8988T (cell line): ENCODE data around the gene PTGES.
"Not testable (repeated sequence)": the region's sequence is repeated elsewhere in the genome, so short reads cannot be mapped to it uniquely, and the experiment has no call there.

Source experiments
- DNase-seq: peaks from one replicate; pipeline ENCODE4 v3.0.0; 2011

Gene PTGES

DNA sequence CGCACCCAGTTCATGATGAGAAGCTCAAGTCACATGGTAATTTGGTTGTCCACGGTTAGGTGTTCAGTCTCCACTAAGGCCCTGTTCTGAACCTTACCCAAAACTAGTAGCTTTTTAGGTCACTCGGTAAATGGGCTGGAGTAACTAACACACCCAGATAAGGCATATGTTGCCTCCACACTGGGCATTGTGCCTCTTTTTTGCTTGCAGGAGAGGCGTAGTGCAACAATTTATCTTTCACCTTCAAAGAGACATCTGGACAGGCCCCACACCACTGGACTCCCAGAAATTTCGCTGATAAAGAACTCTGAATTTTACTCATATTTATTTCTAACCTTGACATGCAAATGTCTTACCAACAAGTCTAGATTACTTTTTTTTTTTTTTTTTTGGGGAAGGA lies 16.8 kb upstream of the PTGES start:
- DNase-seq = no peak

DNA sequence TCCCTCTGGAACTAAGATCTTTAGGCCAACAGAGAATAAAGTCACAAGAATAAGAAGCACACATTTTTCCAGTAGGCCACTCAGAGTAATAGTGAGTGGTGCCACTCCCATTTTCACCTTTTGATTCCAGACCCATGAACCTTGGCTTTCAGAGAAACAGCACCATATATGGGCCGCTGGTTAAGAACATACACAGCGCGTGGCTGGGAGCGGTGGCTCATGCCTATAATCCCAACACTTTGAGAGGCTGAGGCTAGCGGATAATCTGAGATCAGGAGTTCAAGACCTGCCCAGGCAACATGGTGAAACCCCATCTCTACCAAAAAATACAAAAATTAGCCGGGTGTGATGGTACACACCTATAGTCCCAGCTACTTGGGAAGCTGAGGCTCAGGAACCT lies 15.6 kb upstream of the PTGES start:
- DNase-seq = no peak

DNA sequence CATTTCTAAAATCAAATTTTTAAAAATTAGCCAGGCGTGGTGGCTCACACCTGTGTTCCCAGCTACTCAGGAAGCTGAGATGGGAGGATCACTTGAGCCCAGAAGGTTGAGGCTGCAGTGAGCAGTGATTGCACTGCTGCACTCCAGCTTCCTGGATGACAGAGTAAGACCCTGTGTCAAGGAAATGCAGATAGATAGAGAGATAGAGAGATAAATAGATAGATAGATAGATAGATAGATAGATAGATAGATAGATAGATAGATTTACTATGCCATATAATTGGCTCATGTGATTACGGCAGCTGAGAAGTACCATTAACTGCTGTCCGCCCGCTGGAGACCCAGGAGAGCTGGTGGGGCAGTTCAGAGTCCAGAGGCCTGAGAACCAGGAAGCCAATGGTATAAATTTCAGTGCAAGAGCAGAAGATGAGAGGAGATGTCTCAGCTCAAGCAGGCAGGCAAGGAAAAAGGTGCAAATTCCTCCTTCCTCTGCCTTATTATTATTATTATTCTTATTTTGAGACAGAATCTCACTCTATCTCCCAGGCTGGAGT lies 13.0 kb upstream of the PTGES start:
- no peak for DNase-seq

DNA sequence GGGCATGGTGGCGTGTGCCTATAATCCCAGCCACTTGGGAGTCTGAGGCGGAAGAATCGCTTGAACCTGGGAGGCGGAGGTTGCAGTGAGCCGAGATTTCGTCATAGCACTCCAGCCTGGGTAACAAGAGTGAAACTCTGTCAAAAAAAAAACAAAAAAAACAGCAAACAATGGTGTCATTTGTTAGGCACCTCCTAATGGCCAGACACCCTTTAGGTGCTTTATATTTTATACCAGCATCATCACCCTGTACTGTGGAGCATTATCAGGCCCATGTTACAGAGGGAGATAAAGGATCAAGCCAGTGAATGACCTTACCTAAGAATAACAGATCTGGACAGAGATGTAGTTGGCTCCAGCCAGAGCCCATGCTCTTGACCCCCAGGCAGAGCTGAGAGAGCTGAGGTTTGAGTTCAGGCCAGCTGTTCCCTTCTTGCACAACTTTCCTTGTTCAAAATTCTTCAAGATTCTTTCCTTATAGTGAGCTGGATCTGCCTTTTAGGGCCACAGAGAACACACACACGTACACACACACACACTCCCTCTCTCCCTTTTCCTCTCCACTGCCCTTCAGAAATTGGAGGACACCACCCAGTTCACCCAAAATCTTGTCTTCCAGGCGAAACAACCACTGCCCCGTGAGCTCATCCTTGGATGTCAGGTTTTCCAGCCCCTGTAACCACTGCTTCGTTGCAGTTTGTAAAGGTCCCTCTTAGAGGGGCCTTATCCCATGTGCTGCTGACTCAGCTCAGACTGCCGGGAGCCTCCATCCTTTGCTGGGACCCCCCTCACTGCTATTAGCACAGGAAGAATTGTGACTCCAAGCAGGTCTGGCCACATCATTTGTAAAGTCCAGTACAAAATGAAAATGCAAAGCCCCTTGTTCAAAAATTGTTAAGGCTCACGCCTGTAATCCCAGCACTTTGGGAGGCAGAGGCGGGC lies 10.4 kb upstream of the PTGES start:
- DNase-seq = no peak

DNA sequence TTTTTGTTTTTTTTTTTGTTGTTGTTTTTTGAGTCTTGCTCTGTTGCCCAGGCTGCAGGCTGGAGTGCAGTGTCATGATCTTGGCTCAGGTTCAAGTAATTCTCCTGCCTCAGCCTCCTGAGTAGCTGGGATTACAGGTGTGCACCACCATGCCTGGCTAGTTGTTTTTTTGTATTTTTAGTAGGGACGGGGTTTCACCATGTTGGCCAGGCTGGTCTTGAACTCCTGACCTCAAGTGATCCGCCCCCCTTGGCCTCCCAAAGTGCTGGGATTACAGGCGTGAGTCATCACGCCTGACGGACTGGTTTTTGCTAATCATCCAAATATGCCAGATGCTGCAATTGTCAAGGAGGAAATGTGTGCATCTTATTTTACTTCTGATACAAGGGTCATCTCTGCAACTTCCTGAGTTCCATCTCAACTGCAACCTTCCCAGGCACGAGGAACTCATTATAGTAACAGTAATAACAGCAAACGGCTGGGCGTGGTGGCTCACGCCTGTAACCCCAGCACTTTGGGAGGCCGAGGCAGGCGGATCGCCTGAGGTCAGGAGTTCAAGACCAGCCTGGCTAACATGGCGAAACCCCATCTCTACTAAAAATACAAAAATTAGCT lies 9.6 kb upstream of the PTGES start:
- not testable (repeated sequence) for DNase-seq

DNA sequence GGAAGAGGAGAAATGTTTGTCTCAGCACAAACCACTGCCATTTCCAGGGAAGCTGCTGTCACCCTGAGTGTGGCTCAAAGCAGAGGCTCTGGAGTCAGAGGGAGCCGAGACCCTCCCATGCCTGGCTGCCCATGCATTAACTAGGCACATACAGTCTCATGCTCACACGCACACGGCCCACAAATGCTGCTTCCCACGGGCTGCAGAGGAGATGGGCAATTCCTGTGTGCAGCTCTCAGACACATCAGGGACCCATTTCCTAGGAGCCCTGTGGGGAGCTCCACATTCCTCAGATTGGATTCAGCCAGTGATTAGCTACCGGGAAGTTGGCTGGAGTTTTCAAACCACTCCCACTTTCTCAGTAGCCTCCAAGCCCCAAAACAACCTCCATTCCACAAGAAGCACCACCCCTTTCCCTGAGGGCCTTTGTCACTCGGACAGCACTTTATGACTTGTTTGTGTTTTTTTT lies 9.1 kb upstream of the PTGES start:
- no peak for DNase-seq

DNA sequence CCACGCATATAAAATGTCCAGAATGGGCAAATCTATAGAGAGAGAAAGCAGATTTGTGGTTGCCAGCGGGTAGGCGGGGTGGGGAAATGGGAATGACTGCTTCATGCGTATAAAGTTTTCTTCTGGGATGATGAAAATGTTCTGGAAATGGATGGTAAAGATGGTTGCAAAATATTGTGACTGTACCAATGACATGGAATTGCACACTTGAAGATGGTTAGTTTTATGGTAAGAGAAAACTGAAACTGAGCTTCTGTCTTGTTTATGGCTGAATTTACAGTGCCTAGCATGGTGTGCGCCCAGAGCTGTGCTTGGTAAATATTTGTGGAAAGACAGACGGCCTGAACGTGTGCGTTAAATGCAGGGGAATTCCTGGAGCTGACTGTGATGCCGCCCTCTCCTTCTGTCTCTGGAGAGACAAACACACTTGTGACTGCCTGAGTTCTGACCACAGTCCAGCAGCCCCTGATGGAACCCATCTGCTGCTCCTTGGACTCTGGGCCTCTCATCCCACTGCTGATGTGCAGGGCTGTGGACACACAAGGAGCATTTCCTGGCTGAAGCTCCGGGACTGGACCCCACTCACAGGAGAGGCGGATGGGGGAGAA lies 8.6 kb upstream of the PTGES start:
- DNase-seq = no peak

DNA sequence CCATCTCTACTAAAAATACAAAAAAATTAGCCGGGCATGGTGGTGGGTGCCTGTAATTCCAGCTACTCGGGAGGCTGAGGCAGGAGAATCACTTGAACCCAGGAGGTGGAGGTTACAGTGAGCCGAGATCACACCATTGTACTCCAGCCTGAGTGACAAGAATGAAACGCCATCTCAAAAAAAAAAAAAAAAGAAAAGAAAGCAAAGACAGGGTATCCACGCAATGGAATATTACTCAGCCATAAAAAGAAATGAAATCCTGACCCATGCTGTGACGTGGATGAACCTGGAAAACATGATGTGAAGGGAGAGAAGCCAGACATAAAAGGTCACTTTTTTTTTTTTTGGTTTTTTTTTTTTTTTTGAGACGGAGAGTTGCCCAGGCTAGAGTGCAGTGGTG lies 7.9 kb upstream of the PTGES start:
- DNase-seq = not testable (repeated sequence)

DNA sequence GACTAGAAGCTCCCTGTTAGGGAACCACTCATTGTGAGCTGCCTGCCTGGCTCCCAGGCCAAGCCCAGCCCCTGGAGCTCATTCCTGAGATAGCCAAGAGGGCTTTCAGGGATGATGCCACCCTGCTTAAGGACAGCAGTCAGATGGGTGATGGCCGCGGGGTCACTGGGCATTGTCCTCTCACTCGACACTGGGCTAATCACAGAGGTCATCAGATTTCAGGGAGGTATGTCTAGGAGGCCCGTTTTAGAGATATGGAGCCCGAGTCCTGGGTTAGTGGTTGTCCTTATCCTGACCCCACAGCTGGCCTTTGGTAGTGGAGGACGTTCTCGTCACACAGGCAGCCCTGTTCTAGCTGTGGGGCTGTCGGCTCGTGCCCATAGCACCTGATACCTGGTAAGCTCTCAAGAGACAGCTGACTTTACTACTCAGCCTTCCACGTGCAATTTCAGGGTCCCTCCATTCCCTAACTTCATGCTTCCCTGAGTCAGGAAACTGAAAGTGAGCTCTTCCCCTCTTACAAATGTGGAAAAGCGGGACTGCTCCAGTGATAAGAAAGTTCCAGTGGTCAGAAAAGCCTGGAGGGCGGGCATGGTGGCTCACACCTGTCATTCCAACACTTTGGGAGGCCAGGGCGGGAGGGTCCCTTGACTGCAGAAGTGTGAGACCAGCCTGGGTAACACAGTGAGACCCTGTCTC lies 7.1 kb upstream of the PTGES start:
- no peak for DNase-seq

DNA sequence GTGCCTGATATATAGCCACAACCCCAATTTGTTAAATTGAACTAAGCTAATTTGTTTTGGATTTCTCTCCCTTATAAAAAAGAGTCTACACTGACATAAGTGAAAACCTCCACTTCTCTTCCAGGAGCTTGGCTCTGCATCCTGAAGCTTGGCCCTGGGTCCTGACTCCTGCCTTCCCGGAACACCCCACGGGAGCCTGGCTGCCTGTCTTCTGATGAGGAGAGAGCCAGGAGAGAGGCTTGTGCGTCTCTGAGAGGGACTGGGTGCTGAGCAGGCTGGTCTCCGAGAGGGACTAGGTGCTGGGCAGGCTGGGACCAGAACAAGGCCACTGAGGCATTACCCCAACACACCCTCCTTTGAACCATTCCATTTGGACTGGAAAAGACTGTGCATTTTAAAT lies 6.5 kb upstream of the PTGES start:
- no peak for DNase-seq

DNA sequence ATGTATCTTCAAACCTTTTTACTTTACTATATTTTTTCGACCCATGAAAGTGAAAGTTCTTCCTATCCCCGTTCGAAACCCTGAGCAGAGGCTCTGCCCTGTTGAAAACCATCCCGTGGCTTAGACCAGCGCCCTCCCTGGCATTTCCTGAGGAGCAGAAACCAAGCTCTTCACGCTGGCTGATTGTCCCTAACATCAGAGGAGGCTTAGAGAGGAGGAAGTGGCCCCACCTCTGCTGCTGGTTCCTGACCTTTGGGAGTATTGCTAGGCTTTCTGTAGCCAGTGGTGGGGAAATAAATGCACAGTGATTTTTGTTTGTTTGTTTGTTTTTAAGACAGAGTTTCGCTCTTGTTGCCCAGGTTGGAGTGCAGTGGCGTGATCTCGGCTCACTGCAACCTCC lies 4.2 kb upstream of the PTGES start:
- no peak for DNase-seq

DNA sequence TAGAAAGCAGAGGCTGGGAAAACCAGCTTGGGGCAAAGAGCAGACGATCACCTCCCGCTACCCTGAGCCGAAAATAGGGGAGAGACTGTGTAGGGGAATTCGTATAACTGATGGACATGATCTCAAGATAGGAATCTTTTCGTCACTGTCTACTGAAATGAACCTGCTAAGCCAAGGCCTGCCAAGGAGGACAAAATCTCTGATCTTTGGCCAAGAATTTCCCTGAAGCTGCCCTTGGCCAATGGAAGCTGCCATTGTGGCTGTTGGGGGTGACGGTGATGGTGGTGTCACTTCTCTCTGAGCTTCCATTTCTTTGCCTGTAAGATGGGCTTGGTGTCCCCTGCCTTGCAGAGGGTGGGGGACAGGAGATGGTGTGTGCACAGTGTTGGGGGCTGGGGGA lies 3.3 kb upstream of the PTGES start:
- DNase-seq = no peak

DNA sequence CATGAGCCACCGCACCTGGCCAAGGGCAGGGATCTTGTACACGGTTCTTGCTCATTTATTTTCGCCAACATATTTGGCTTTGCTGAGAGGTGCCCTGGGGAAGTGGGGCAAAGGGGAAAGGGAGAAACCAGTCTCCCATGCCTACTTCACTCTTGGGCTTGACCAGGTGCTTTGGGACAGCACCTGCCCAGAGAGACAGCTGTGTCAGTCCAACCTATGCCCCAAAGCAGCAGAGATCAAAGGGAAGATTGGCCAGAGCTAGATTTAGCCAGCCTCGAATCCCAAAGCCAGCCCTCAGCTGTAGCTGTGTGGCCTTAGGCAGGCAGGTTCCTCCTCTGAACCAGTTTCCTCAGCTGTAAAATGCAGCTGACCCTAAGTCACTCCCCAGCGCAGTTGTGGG lies 2.3 kb upstream of the PTGES start:
- DNase-seq = no peak

DNA sequence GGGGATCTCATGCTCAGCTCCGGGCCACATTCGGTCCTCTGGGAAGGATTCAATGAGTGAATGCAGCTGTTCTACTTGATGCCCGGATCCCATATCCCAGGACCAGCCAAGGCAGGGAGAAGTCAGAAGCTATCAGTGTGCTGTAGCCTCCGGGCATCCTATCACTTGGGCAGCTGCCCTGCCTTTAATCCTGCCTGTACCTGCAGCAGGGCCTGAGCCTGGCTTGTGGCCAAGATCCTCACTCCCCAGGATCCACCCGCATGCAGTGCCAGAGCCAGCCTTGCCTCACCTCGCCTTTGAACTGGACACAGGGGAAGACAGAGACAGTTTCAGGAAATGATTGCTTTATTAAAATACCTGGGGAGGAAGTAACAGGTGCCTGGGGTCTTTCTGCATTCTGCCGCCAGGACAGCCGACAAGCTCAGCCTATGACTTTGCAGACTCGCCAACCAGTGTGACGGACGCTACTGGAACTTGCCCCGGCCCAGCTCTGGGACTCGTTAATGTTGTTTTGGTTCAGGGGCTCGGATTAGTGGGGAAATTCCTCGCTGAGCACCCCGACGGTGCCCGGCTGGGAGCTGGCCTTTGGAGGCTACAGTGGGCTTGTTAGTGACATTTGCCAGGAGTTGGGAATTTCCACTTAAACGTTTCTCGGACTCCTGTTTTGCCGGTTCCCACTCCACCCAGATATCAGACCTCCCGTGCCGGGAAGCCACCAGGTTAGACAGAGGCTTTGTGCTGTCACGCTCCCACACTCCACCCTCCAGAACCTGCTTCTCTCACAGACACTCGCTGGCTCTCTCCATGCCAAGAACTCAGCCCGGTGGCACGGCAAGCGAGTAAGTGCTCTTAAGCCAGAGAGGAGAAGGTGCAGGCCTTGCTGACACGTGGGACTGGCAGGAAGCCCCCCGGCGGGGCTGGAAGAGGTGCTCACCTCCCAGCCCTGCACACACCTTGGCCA lies 721 bp downstream of the PTGES start:
- no peak for DNase-seq

DNA sequence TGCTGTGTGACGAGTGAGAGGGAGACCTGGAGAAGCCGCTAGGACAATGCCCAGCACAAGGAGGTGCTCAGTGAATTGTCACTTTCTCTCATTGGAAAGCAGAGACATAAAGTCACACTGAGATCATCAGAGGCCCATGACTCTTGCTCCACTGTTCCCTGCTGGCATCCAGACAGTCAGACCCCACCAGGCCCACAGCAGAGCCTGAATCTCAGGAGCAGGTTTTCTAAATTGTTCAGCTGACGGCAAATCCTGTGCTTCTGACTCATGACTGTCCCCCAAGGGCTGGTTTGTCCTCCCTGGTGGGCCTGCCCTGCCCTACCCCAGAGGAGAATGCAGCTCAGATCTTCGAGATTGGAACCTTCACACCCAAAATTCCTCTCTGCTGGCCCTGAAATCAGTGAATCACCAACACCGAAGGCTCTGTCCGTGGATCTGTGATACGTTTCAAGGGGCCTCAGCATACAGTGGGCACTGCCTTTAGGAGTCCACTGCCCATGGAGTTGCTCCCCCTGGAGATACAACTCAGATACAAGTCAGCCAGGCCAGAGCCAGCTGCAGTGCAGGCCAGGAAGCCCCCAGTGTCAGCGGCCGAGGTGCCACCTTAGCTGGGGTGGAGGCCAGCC lies 2.7 kb downstream of the PTGES start:
- DNase-seq = no peak

DNA sequence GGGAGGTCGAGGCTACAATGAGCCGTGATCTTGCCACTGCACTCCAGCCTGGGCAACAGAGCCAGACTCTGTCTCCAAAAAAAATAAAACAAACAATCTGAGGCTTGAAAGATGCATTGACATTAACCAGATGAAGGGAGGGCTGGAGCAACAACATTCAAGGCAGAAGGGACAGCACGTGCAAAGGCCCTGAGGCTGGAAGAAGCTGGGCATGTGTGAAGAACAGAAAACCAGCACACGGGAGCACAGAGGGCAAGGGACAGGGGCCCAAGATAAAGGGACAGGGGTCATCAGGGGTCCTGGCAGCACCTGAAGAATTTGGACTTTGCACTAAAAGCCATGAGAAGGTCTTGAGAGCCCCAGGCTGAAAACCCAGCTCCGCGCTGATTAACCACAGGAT lies 3.3 kb downstream of the PTGES start:
- no peak for DNase-seq

DNA sequence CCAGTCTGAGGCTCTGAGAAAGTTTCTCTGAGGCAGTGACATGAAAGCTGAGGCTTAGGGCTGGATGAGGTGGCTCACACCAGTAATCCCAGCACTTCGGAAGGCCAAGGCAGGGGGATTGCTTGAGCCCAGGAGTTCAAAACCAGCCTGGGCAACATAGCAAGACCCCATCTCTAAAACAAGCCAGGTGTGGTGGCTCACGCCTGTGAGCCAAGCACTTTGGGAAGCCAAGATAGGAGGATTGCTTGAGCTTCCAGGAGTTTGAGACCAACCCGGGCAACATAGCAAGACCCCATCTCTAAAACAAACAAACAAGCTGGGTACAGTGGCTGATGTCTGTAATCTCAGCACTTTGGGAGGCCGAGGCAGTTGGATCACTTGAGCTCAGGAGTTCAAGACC lies 3.8 kb downstream of the PTGES start:
- DNase-seq = not testable (repeated sequence)

DNA sequence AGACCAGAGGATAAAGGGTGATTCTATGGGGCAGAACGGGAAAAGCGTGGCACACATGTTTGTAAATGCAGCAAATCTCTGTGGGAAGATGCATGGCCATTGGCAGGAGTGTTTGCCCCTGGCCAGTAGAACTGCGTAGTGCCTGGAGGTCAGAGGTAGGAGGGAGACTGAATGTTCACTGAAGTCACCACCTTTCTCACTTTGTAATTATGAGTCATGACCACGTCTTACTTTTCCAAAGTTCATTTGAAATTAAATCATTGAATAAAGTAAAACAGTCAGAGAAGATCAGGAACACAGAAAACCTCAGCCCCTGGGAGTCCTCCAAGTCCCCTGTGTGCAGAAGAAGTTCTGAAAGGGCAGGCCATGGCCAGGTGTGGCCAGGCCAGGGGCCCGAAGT lies 4.6 kb downstream of the PTGES start:
- DNase-seq = no peak

DNA sequence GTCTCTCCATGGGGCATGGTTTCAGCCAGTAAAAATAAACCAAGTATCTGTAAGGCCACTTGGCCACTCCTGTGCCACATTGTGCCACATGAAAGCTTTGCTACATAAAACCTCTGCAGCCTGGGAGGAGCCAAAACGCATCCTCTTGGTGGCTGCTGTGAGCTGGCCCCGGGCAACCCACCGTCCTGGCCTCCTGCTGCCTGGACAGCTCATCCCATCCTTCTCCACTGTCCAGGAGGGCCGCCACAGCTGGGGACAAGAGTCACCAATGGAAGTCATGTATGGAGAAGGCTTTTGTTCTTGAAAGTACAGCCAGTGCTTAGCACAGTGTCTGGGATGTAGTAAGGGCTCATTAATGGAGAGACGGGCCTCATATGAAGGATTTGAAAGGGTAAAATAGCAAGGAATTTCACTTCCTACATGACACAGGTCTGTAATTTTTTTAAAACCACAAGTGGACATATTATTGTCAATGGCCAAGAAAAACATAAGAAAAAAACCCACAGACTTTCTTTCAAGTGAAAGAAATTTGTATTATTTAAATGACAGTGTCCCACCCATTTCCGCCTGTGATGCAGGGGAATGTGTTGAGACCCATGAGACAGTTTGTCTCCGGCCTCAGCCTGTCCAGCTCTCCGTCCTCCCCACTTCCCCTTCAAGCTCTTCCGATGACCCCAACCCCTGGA lies 6.6 kb downstream of the PTGES start:
- DNase-seq = no peak

DNA sequence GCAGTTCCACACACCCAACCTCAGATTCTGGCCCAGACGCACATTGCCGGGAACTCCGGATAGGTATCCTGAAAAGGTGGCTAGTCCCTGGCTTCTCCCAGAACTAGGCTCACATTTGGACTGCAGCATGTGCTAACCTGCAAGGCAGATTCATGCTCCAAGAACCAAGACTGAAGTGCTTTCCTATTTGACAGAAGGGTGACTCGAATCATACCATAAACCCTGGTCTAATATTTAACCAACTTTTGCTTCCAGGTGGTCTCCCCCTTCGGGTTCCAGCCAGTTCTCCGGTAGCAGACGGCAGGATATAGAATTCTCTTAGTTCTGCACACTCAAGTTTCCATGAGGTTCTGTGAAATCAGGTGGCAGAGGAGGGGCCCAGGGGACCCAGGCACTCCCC lies 7.6 kb downstream of the PTGES start:
- no peak for DNase-seq
